Iris pigment epithelial cell (primary cell): ENCODE measurements around the gene KDM6B.

Experiments
- DNase-seq: peaks from one replicate; pipeline ENCODE4 v3.0.0-alpha.2; 2011; ENCODE audit warnings: low read depth

KDM6B gene

GRCh38 chr17:7880076-7880868 is 46.3 kb downstream of the KDM6B start:
- no peak for DNase-seq

- DNase-seq: peak; percentile 34
These were observed 47.4 kb downstream of the KDM6B start for GRCh38 chr17:7881276-7882054.

- no peak for DNase-seq
These were observed 48.1 kb downstream of the KDM6B start for GRCh38 chr17:7882068-7882467.

DNA sequence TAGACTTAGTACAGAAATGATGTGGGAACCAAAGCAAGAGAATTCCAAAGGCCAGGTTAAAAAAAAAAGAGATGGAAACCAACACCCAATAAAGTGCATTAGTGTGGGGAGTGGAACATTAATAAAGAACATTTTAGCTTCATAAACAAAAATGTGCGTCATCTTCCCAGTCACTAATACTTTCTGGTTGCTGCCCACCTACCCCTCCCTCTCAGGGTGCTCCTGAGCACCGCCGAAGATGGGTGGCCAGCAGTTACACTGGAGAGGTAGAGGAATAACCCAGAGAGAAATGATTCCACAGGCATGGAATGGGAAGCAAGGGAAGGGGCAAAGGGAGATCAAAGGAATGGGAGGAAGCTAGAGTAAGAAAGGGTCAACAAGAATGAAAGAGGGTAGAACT is 48.6 kb downstream of the KDM6B start:
- DNase-seq: peak; percentile 31
